Natural killer cell treated with Interleukin-12 subunit alpha and Interleukin-12 subunit beta and Interleukin-15 and Interleukin-18, amount 100 ng/mL, for 72 hours (primary cell): Measurements from ENCODE around the gene RASA4B. TPM values are rescaled to one million over a fixed set of nuclear protein-coding genes. Genes with fewer than 3 reads are reported as not detected.
"Not testable (repeated sequence)": the region's sequence is repeated elsewhere in the genome, so short reads cannot be mapped to it uniquely, and the experiment has no call there.

Experiments
- ATAC-seq, 2 donors: fragments of 150-1000 bp; cut with Tn5 transposase in 1 of 2; sonication (Bioruptor Pico), chemical (Tn5 transposase) in 1 of 2; 2 replicates each; pipeline ENCODE4 v1.10.0; 2021
- DNase-seq: peaks from one replicate; pipeline ENCODE4 v3.0.0; 2022; ENCODE audit warnings: low spot score
- H3K27ac Mint-ChIP-seq, 2 donors: 1 replicate in 1 of 2; 2 replicates in 1 of 2; pipeline ENCODE4 v1.8.0; 2022; ENCODE audit warnings: mixed read lengths in 2 of 2, mild to moderate bottlenecking in 1 of 2, moderate library complexity in 1 of 2
- H3K27me3 Mint-ChIP-seq, 2 donors: 1 replicate in 1 of 2; 2 replicates in 1 of 2; pipeline ENCODE4 v1.8.0; 2022; ENCODE audit warnings: mixed read lengths in 2 of 2
- H3K36me3 Mint-ChIP-seq: one replicate; pipeline ENCODE4 v1.8.0; 2022; ENCODE audit warnings: mixed read lengths
- H3K4me1 Mint-ChIP-seq, 2 donors: 1 replicate in 1 of 2; 2 replicates in 1 of 2; pipeline ENCODE4 v1.8.0; 2022; ENCODE audit warnings: low read depth in 2 of 2, mixed read lengths in 2 of 2, mild to moderate bottlenecking in 1 of 2
- H3K4me3 Mint-ChIP-seq: one replicate; pipeline ENCODE4 v1.8.0; 2022; ENCODE audit warnings: mixed read lengths
- H3K9me3 Mint-ChIP-seq: 2 replicates; pipeline ENCODE4 v1.8.0; 2022; ENCODE audit warnings: mixed read lengths
- total RNA-seq, 2 donors: library from RNA; stranded (reverse); gene quantifications; one replicate each; pipeline ENCODE4 v1.2.3, GENCODE V29; 2022

The RASA4B gene
- total RNA-seq, 2 donors from 2014 or later, result 0.48 to 23.4 TPM

GRCh38 chr7:102527182-102527581 is 9.6 kb upstream of the RASA4B start:
- not testable (repeated sequence) for ATAC-seq, DNase-seq, H3K4me3 Mint-ChIP-seq, H3K27me3 Mint-ChIP-seq, H3K9me3 Mint-ChIP-seq, H3K36me3 Mint-ChIP-seq, H3K4me1 Mint-ChIP-seq, H3K27ac Mint-ChIP-seq

- not testable (repeated sequence) for DNase-seq, H3K4me3 Mint-ChIP-seq, H3K9me3 Mint-ChIP-seq, H3K36me3 Mint-ChIP-seq, H3K27ac Mint-ChIP-seq, H3K4me1 Mint-ChIP-seq, H3K27me3 Mint-ChIP-seq
- peak; percentile 7 to 34 for ATAC-seq
These were observed 7.2 kb upstream of the RASA4B start for GRCh38 chr7:102524803-102525202.

GRCh38 chr7:102520797-102521196 is 3.2 kb upstream of the RASA4B start:
- not testable (repeated sequence) for H3K4me3 Mint-ChIP-seq, H3K9me3 Mint-ChIP-seq, DNase-seq, H3K36me3 Mint-ChIP-seq, ATAC-seq, H3K27me3 Mint-ChIP-seq, H3K27ac Mint-ChIP-seq, H3K4me1 Mint-ChIP-seq

GRCh38 chr7:102516951-102517350 is 626 bp downstream of the RASA4B start:
- H3K36me3 Mint-ChIP-seq, H3K27me3 Mint-ChIP-seq, H3K4me3 Mint-ChIP-seq, ATAC-seq, H3K4me1 Mint-ChIP-seq, DNase-seq, H3K9me3 Mint-ChIP-seq, H3K27ac Mint-ChIP-seq: not testable (repeated sequence)

GRCh38 chr7:102515889-102516288 is 1.7 kb downstream of the RASA4B start:
- not testable (repeated sequence) for H3K4me1 Mint-ChIP-seq, H3K36me3 Mint-ChIP-seq, H3K27ac Mint-ChIP-seq, ATAC-seq, H3K27me3 Mint-ChIP-seq, DNase-seq, H3K9me3 Mint-ChIP-seq, H3K4me3 Mint-ChIP-seq

- H3K4me3 Mint-ChIP-seq, H3K36me3 Mint-ChIP-seq, H3K27ac Mint-ChIP-seq, ATAC-seq, H3K9me3 Mint-ChIP-seq, H3K4me1 Mint-ChIP-seq, DNase-seq, H3K27me3 Mint-ChIP-seq: not testable (repeated sequence)
These were observed 2.5 kb downstream of the RASA4B start for GRCh38 chr7:102514881-102515721.

GRCh38 chr7:102512642-102513221 is 4.8 kb downstream of the RASA4B start:
- not testable (repeated sequence) for H3K4me1 Mint-ChIP-seq, H3K27ac Mint-ChIP-seq, H3K9me3 Mint-ChIP-seq, DNase-seq, H3K36me3 Mint-ChIP-seq, ATAC-seq, H3K27me3 Mint-ChIP-seq, H3K4me3 Mint-ChIP-seq

GRCh38 chr7:102511860-102512522 is 5.6 kb downstream of the RASA4B start:
- DNase-seq, H3K27me3 Mint-ChIP-seq, H3K36me3 Mint-ChIP-seq, H3K4me1 Mint-ChIP-seq, H3K27ac Mint-ChIP-seq, H3K9me3 Mint-ChIP-seq, H3K4me3 Mint-ChIP-seq: not testable (repeated sequence)
- ATAC-seq, result peak; percentile 47 to 68

- not testable (repeated sequence) for ATAC-seq, H3K4me1 Mint-ChIP-seq
These were observed 7.0 kb downstream of the RASA4B start for GRCh38 chr7:102510575-102510974.

GRCh38 chr7:102507410-102508088 is 10.0 kb downstream of the RASA4B start:
- H3K9me3 Mint-ChIP-seq, H3K4me3 Mint-ChIP-seq, ATAC-seq, H3K27ac Mint-ChIP-seq, H3K36me3 Mint-ChIP-seq, H3K27me3 Mint-ChIP-seq, H3K4me1 Mint-ChIP-seq, DNase-seq: not testable (repeated sequence)

More at GRCh38 chr7:102510575-102510974, 7.0 kb downstream of the RASA4B start:
- DNase-seq, H3K27ac Mint-ChIP-seq, H3K27me3 Mint-ChIP-seq, H3K9me3 Mint-ChIP-seq, H3K36me3 Mint-ChIP-seq, H3K4me3 Mint-ChIP-seq: not testable (repeated sequence)

- H3K27me3 Mint-ChIP-seq, H3K36me3 Mint-ChIP-seq, H3K9me3 Mint-ChIP-seq, DNase-seq, H3K4me1 Mint-ChIP-seq, H3K4me3 Mint-ChIP-seq, H3K27ac Mint-ChIP-seq: not testable (repeated sequence)
- ATAC-seq, result peak in 1 of 2 donors; percentile 11
These were observed 12.0 kb downstream of the RASA4B start for GRCh38 chr7:102505298-102506185.

- H3K4me1 Mint-ChIP-seq, H3K9me3 Mint-ChIP-seq, H3K36me3 Mint-ChIP-seq, DNase-seq, H3K27ac Mint-ChIP-seq, H3K27me3 Mint-ChIP-seq, H3K4me3 Mint-ChIP-seq: not testable (repeated sequence)
- ATAC-seq, result peak in 1 of 2 donors; percentile 27
These were observed 14.4 kb downstream of the RASA4B start for GRCh38 chr7:102503141-102503540.

- ATAC-seq, H3K36me3 Mint-ChIP-seq, DNase-seq, H3K4me1 Mint-ChIP-seq, H3K27ac Mint-ChIP-seq, H3K9me3 Mint-ChIP-seq, H3K27me3 Mint-ChIP-seq, H3K4me3 Mint-ChIP-seq: not testable (repeated sequence)
These were observed 19.3 kb downstream of the RASA4B start for GRCh38 chr7:102498321-102498720.
